DMS53 treated with DMSO at 0.1 percent for 48 hours (cell line): Measurements from ENCODE around the gene CRY1.

Experiments
- DNase-seq: peaks from one replicate; lab custom pipeline; 2025; ENCODE audit not compliant: unreplicated experiment; lab: John Stamatoyannopoulos, UW

CRY1 gene

GRCh38 chr12:106974511-106974910 lies 118.8 kb downstream of the CRY1 start:
- peak; percentile 93 for DNase-seq

GRCh38 chr12:106973545-106973944 lies 119.8 kb downstream of the CRY1 start:
- DNase-seq: peak; percentile 94

GRCh38 chr12:106971065-106971464 lies 122.3 kb downstream of the CRY1 start:
- no peak for DNase-seq

- no peak for DNase-seq
Observed at GRCh38 chr12:106964526-106964925, 128.8 kb downstream of the CRY1 start.

- no peak for DNase-seq
Observed at GRCh38 chr12:106962286-106962685, 131.1 kb downstream of the CRY1 start.

GRCh38 chr12:106960443-106960842 lies 132.9 kb downstream of the CRY1 start:
- no peak for DNase-seq

- DNase-seq: no peak
Observed at GRCh38 chr12:106957583-106957982, 135.8 kb downstream of the CRY1 start.

DNA sequence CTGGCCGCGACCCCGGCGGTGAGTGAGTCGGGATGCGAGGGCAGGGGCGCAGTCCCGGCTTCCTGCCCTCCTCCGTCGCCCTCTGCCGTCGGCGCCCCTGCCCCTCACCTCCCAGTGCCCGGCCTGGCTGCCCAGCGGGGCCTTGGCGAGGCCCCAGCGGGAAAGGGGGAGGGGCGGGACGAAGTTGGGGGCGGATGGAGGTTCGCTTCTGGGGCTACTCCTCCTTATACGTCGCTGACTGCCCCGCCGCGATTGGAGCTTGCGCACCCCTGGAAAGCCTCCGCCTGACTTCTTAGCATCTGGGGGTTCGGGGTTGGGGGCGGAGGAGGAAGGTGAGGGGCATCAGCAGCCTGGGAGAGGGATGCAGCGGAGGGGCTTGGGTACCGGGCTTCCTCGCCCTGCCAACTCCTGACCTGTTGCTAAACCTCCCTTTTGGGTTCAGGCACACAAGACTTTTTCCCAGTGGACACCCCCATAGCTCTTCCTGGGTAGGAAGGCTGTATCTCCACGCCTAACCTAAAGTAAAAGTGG lies 137.2 kb downstream of the CRY1 start:
- DNase-seq: no peak

DNA sequence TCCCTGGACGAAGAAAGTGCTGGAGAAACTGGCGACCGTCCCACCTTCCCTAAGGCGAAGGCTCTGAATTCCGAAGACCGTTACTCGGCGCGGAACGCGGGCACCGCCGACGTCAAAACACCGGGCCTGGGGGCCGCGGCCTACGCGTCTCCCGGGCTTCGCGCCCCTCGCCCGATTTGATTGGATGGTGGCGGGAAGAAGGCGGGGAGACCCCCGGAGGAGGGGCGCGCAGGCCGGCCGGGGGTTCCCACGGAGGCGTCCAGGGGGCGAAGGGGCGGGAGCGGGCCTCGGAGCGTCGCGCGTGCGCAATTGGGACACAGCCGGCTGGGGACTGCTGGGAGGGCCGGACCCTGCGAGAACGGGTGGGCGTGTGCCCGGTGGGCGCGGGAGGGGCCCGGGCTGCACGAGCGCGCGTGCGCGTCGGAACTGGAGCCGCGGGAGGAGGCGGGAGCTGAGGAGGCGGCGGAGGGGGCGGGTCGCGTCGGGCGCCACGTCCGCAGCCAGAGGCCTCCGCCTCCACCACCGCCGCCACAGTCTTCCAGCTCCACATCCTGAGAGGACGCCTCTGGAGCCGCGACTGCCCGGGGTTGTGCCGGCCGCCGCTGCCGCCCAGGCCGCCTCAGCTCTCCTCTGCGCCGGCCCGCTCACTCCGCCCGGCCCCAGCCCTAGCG lies 137.8 kb downstream of the CRY1 start, which contains the start of gene TMEM263:
Gene TMEM263, plus strand, starts transcription at position 531 of the 671 bp plus-strand sequence. CDS start 11,210 bp downstream, outside the sequence.
- DNase-seq: peak; percentile 90

DNA sequence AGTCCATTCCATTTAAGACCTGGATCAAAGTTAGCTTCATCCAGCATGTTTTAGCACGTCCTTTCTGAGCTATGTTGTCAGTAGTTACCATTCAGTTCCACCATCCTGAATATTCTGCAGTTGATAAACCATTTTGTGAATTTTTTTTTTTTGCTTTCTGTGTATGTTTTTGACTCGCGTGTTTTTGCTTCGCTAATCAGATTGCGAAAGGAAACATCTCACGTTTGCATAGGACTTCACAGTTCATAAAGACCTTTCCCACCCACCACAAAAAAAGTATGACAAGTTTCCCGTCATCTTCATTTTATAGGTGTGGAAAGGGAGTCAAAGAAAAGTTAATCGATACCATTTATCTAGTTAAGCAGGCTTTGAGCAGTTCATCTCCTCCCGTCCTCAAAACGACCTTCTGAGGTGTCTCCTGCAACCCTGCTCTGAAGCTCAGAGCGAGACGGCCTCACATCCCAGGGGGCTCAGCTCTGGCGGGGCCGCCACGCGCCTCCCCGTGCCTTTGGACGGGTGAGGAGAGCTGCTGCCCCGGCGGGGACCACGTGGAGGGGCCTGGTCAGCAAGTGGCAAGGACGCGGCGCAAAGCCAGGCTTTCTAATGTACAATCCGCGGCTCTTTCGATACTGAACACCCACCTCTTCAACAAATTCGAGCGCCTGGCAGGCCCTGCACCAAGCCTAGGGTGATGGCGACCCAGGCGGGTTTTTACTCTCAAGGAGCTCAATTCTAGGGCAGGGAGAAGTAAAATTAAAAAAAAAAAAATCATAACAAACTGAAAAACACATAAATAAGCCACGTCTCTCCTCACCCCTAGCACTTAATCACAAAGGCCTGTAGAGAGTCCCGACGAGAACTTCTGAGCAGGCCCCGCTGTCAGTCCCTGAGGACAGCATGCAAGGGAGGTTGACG lies 138.6 kb downstream of the CRY1 start:
- peak; percentile 61 for DNase-seq

DNA sequence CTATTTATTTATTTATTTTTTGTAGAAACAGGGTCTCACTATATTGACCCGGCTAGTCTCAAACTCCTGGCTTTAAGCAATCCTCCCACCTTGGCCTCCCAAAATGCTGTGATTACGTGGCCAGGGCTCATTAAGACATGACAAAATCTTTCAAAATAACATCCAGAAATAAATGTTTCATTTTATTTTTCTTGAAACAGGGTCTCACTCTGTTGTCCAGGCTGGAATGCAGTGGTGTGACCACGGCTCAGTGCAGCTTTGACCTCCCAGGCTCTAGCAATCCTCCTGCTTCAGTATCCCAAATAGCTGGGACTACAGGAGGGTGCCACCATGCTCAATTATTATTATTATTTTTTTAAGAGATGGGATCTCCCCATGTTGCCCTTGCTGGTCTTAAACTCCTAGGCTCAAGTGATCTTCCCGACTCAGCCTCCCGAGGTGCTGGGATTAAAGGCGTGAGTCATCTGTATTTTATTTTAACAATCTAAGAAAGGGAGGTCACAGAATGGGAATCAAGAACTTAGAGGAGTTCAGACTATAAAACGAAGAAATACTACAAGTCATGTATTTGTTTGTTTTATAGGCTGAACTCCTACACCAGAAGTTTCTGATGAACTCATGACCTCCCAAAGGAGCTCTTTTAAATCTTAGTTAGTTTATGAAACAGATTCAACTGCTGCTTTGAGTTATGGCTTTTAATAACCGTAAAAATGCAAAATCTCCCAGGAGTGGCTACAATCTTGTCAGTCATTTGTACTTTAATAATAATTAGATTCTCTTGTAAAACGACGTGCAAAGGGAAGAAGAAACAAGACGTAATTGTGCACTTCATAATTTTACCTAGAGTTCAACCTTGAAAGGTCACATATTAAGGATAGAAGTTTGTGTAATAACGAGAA lies 139.7 kb downstream of the CRY1 start:
- no peak for DNase-seq

DNA sequence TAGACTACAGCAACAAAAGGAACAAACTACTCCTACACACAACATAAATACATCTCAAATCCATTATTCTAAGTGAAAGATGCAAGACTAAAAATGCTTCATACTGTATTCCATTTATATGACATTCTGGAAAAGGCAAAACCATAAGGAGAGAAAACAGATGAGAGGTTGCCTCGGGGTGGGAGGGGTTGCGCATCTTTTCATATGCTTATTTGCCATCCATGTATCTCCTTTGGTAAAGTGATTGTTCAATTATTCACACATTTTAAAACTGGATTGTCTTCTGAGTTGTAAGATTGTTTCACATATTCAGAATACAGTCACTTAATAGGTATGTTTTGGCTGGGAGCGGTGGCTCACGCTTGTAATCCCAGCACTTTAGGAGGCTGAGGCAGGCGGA lies 142.8 kb downstream of the CRY1 start:
- no peak for DNase-seq

- DNase-seq: no peak
Observed at GRCh38 chr12:106947461-106947860, 145.9 kb downstream of the CRY1 start.

DNA sequence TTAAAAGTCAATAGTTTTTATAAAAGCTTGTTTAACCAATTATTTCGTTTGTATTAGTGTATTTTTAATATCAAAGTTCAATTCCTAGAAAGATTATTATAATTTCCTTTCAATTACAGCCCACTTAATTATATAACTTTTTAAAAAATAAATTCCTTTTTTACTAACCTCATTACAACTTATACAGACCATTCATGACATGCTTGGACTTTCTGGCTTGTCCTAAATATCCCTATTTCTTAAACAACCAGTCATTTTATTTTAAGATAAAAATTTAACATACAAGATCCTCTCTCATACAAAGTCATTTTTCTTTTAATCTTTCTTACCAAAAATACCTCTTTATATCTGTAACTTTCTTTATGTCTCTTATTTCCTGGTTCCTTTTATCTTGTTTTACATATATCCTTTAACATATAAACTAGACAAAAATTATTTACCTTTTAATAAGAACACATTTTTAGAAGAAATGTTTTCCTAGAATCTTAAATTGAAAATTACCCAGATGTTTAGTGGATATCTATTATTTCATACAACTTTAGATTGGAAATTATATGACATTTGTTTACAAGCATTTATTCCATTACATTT lies 148.0 kb downstream of the CRY1 start:
- DNase-seq: no peak

GRCh38 chr12:106942775-106943174 lies 150.6 kb downstream of the CRY1 start:
- DNase-seq: no peak

DNA sequence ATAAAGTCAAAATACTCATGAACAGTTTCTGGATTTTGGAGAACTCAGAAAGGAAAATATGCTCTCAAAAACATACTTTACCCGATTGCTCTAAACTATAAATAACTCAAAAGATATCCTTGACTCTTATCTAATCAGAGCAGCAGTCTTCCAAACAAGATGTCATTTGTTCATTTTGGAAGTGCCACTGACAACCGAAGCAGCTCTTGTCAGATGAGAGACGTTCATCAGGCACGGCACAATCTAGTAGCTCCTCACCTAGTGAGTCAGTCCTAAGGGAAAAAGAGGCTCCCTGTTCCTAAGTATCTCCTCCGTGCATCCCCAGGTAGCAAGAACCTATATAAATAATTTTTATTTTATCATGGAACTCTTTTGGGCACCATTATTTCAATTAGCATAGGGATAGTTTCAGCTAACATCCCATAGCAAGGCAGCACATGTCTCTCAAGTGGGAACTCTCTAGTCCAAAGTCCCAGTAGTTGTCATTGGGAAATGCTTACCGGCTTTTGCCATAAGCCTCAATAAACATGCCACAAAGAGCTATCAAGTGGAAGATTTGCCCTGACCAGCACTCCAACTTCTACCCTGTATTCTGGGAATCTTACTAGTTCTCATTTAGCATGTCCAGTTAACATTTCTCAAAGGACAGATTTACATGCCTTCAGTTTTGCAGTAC lies 151.7 kb downstream of the CRY1 start:
- no peak for DNase-seq
